Kidney capillary endothelial cell (primary cell): ENCODE results near the gene UBR4.
A peak's percentile ranks its signal among the peaks of the same experiment; 100 is the strongest.
"Not testable (repeated sequence)": the region's sequence is repeated elsewhere in the genome, so short reads cannot be mapped to it uniquely, and the experiment has no call there.

ENCODE experiments used
- DNase-seq: peaks from one replicate; pipeline ENCODE4 v3.0.0-alpha.2; 2018; ENCODE audit warnings: low spot score

Gene UBR4

DNA sequence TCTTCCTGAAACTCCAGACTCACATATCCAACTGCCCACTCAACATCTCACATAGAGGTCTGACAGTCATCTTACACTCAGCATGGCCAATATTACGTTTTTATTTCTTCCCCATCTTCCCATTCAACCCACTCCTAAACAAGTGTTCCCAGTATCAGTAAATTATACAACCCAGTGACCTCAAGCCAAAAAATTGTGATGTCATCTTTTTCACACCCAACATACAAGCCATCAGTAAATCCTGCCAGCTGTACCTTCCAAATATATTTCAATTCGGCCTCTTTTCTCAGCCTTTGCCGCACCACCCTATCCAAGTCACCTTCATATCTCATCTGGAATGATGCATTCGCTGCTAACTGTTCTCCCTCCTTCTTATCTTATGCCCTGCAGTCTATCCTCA, 19.6 kb downstream of the UBR4 start:
- DNase-seq, result no peak

- no peak for DNase-seq
These were observed 20.8 kb downstream of the UBR4 start for GRCh38 chr1:19189270-19189669.

DNA sequence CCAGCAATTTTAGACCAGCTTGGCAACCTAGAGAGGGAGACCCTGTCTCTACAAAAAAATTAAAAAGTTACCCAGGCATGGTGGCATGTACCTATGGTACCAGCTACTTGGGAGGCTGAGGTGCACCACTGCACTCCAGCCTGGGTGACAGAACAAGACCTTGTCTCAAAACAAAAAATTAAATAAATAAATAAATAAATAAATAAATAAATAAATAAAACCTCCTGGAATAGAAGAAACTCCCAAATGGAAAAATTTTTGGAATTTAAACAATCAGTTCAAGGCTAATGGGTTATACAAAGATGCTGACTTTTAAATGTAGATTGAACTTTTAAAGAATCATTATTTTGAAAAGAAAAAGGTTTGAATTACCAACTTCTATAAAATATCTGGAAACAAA, 22.2 kb downstream of the UBR4 start:
- DNase-seq, result no peak

GRCh38 chr1:19186001-19186400, 24.1 kb downstream of the UBR4 start:
- DNase-seq, result no peak

- no peak for DNase-seq
These were observed 27.8 kb downstream of the UBR4 start for GRCh38 chr1:19182223-19182622.

DNA sequence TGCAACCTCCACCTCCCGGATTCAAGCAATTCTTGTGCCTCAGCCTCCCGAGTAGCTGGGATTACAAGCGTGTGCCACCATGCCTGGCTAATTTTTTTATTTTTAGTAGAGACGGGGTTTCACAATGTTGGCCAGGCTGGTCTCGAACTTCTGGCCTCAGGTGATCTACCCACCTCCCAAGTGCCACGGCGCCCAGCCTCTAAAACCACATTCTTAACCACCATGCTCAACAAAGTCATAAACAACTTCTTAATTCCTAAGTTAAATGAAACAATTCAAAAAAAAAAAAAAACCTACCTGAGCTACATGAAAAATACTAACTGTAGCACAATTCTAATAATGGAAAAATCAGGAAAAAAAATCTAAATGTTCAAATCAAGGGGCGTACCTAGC, 29.8 kb downstream of the UBR4 start:
- DNase-seq, result not testable (repeated sequence)

DNA sequence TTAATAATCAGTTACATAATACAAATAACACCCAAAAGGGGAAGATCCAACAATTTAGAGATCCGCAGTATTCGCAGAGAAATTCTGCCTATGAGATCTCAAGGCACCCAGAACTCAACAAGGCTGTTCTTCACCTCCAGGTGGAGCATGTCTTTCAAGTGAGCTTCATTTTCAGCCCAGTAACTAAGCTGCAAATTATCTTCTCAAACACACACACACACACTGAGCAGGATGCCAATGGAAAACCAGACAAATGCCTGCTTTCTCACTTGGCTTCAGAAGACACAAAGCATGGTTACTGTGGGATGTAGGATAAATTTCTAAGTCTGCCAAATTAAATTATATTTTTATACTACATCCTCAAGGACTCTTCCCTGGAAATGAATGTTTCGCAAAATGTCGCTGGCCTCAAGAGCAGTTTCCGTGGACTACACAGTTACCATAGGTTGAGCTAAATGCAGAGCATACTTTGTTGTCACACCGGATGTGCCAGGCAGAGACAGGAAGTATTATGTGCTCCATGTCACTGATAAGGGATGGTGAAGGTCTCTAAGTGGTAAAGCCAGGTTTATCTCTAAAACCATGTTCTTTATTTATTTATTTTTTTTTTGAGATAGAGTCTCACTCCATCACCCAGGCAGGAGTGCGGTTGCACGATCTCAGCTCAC, 30.3 kb downstream of the UBR4 start:
- DNase-seq, result peak; percentile 28

DNA sequence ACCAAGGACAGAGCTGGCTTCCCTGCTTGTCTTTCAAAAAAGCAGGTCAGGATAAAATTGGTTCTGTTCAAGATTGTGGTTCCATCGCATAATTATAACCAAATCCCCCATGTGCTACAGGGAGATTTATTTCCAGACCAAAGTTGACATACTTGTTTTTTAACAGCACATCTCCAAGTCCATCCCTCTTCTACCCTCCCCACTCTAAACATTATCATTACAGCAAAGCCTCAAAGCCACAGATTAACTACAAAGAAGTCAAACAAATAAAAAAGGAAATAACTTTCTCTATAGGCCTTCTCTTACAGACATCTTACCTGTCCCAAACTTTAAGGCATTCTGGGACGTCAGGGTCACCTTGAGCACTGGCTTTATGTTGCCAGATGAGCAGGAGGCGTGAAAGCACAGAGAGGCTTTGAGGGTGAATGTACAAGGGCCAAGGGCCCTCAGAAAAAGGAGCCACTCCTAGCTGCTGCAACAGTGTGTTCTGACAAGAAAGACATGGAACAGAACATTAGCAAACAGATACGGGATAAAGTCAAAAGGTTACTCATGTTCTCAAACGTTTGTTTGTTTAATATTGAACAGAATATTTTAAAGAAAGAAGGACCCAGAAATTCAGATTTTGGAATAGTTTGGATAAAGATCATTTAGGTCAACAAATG, 31.2 kb downstream of the UBR4 start:
- no peak for DNase-seq

- no peak for DNase-seq
These were observed 32.3 kb downstream of the UBR4 start for GRCh38 chr1:19177811-19178210.

DNA sequence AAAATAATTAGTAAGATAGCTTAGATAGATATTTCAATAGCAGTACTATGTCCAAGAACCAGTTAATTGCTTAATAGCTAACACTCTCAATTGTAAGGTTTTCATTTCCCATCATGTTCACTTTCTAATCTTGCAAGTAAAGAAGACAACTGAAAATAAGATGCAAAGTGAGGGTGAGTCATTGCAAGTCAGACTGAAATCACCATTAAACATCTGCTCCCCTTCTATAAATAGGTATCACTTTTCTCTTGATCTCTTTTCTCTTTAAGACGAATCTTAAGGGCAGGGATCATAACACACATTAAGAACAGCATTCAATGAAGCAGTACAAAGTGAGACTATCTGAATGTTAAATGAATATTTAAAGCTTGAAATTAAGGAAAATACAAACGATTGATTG, 40.4 kb downstream of the UBR4 start:
- no peak for DNase-seq

- no peak for DNase-seq
These were observed 42.9 kb downstream of the UBR4 start for GRCh38 chr1:19167140-19167539.

DNA sequence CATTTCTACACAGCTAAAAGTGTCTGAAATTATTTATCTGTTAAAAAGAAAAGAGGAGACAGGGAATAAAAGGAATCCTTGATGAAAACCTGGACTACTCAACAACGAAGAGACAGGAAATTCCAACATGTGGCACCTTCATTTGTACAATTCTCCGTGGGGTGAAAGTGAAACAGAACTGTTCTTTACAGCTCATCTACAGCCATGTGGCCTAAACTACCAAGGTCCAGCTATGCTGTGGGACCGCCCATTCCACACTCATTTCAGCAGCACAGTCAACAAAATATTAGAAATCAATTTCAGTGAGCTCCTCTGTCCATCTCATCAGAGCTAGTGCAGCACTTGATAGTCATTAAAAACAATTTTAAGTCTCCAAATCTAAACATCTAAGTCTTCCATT, 44.0 kb downstream of the UBR4 start:
- DNase-seq, result no peak

DNA sequence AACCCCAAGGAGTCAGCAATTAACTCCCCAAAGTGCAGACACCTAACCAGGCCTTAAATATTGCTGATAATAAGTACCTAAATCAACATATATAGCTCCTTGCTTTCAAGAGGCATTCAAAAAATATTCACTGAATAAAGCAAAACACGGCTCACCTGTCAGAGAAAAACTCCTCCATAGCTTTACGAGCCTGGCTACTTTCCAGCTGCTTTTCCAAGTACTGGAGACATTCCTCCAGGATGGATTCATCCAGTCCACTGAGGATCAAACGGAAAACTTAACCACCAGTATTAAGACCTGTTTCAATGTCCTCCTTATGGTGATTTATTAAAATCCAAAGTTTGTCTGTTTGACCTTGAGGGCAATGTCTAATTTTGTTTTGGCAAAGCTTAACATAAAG, 44.6 kb downstream of the UBR4 start:
- no peak for DNase-seq

- DNase-seq, result no peak
These were observed 45.6 kb downstream of the UBR4 start for GRCh38 chr1:19164274-19165015.

GRCh38 chr1:19163261-19163660, 46.8 kb downstream of the UBR4 start:
- DNase-seq, result no peak

GRCh38 chr1:19160831-19161230, 49.2 kb downstream of the UBR4 start:
- DNase-seq, result no peak

DNA sequence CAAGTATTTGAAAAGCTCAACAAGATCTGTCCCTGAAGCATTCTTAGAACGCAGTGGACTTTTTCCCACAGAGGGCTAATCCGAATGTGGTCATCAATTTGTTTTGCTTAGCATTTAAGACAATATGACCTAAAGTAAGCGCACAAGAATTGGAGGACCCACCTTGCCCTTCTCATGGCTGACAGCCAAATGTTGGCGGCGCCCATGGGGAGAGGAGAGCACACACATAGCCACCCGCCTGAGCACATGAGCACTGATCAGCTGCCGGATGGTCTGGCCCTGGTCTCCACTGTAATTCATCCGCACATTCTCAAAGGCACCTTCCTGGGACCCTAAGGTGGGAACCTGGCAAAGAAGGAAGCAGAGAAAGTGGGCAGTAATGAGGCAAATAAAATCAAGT, 52.4 kb downstream of the UBR4 start:
- no peak for DNase-seq

GRCh38 chr1:19156676-19157075, 53.4 kb downstream of the UBR4 start:
- DNase-seq, result peak; percentile 73

GRCh38 chr1:19154876-19155275, 55.2 kb downstream of the UBR4 start:
- DNase-seq, result no peak

GRCh38 chr1:19153169-19153568, 56.9 kb downstream of the UBR4 start:
- DNase-seq, result no peak

DNA sequence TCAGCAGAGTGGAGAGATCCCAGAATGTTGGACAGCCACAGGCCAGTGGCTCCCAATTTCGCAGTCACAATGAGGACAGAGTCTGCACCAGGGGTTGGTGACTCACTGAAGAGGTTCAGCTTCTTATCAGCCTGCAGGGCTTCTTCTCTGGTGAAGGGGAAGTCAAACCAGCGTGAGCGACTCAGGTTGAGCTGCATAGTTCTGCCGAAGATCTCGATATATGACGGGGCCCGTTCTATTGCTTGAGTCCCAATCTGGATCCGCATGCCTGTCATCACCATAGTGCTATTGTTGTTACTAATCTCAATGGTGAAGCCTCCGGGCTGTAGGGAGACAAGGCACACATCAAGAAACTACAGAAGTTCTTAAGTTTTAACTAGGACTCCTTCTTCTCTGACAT, 58.5 kb downstream of the UBR4 start:
- DNase-seq, result no peak

- no peak for DNase-seq
These were observed 60.3 kb downstream of the UBR4 start for GRCh38 chr1:19149736-19150135.

- no peak for DNase-seq
These were observed 69.6 kb downstream of the UBR4 start for GRCh38 chr1:19140465-19140864.
